CMK (cell line): Measurements from ENCODE around the gene ADGRL2.

ENCODE experiments used
- DNase-seq: peaks from one replicate; pipeline ENCODE4 v3.0.0-alpha.2; 2010; ENCODE audit warnings: low read depth

The ADGRL2 gene

DNA sequence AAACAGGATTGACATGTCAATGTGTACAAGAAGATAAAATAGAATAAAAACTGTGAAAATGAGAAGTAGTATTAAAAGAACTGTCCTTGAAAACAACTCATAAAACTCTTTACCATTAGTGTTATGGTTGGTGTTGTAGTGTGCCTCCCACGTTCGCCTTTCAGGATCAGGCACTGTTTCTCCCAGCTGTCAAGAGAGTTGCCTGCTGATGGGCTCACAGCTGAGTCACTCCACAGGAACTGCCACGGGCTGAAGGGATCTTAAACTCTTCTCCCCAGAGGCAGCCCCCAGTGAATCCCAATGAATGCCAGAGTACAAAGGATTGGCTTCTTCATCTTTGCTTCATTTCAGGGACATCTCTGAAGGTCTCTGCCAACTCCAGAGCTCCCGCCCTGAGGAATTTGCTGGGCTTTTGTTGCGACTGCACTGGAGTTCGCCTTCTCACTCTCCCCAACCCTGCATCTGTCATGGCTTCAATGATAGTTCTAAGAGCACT, 119.6 kb downstream of the ADGRL2 start:
- DNase-seq, result no peak

DNA sequence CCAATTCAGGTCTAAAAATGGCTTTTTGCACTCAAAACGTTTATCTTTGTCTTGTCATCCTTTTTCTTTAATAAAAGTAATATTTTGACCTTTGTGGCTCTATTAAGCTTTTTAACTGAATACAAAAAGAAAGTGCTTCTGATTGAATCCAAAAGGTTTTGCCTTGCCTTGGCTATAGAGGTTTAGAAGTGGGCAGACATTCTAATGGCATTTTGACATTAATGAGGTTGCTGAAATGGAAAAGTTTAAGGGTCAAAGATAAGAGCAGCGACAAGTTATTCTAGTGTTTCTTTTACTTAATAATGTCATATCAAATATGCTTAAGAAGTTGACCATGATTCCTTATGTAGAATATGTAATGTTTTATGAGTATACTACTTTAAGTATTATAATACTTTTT, 120.2 kb downstream of the ADGRL2 start:
- DNase-seq, result no peak

DNA sequence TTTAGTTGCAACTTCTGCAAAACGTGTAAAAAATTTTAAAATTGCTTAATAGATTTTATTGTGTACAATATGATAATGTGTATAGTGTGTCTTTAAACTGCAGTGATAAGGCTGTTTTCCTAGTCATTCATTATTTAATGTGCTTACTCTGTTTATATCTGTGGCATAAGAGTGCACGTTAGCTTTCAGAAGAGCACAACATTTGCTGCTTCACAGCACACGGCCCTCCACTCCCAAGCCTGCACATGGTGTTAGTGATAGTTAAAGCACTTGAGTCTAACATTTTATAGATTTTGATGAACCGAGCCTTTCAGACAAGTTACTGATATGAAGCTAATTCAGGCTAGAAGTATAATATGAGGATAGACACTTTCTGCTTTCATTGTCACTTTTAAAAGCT, 120.6 kb downstream of the ADGRL2 start:
- DNase-seq, result no peak

DNA sequence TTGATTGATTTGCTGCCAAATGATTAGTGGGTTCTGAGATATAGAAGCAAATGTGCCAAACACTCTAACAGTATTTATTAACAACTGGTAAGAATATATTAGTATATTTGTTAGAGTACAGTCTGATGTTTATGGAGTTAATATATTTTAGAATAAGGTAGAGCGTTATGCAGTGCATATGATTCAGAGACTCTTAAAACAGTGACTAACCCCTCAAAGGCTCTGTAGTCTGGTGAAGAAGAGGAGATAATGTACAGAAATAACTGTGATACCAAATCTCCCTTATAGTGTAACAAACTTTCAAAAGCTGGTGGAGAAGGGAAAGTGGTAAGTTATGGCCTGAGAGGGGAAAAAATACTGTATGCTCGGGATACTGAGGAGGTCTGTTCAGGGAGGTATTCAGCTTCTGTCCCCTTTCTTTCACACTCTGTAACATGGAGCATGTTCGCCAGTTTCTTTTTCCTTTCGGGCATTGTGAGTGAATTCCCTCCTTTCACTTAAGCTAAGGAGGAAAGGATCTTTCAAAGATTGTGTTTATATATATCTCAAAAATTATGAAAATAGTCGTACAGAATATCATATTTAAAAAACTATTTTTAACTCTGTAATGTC, 121.2 kb downstream of the ADGRL2 start:
- DNase-seq, result no peak

DNA sequence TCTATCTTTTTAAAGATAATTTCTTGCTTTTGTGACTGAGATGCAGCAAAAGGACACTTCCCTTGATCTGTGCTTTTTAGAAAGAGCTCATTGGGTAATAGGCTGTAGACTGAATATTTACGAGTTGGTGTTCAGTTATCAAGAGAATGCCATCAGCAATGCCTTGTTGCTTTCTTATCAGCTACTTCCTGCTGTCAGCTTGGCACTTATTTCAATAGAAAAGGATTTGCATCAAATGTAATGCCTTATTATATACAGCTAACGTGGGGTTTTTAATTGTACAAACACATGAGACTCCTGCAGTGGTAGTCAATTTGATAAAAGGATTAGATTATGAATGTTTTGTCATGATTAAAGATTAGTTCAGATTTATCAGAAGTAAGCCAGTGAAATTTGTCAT, 122.2 kb downstream of the ADGRL2 start:
- DNase-seq, result no peak

DNA sequence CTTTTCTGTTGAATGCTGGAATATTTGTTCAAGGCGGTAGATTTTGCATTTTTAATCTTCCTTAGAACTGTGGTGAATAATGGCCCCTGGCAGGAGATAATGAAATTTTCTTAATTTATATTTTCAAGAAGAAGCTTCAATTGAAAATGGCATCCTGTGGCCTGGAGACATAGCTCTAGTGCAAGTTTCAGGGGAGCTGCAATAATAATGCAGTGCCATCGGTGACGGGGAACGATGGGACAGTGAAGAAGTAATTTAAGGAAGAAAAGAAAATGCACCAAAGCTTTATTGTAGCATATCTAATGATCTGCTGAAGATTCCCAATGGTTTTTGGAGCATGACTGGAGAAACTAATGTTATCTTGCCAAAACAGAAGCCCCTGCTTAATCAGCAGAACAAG, 128.4 kb downstream of the ADGRL2 start:
- no peak for DNase-seq

DNA sequence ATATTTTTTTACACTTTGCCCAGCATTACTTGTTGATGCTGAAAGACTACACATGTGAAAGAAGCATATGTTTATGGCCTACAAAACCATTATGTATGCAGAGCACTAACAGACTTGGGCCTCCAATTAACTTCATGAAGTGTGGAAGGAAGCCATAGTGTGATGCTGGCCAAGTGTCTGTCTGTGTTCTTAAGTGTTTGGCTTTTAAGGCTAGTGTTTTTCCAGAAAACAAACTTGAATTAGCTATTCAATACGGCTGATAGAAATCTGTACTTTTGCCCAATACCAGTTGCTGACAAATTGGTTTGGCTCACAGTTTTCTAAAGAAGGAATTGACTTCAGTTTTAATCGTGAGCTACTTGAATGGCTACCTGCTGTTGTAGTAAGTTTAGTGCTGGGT, 136.1 kb downstream of the ADGRL2 start:
- no peak for DNase-seq

DNA sequence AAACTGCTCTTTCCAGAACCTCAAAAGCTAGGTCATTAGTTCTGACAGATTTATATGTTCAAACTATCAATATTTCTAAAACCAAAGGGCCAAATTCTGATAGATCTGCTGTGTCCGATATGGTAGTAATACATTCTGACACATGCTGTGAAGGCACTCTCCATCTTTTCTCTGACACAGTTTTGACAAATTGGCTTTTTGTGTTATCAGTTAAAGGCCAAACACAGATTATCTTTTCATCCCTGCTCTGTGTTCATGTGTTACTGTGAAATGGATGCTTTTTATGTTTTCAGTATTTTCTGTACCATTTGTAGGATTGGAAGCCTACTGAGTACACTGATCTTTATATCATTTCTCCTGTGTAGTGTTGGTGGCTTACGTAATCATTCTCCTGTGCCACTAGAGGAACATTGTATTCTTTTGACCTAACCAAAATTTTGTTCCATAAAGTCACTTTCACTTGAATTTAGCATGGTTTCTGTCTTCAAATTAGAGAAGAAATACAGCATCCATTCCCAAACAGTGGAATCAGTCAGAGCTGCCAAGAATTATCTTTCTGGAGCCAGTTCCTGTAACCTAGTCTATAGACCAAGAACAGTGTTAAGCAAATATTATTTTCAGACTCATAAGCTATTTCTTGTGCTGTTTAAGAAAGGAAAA, 137.2 kb downstream of the ADGRL2 start:
- no peak for DNase-seq

DNA sequence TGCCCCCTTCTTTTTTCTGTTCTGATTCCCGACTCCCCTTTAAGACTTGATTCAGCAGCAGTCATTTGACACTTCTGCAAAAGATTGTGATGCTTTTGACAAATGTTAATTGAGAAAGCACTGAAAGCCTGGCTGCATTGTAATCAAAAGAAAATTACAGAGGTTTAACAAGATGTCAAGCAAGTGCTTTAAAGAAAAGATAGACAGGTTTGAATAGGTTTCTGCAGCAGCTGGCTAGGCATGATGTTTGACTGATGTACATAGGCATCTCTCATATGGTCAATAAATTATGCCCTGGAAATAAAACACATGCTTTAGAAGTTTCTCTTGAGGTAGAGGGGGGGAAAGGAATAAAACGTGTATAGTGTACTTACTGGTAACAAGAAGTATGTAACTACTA, 147.8 kb downstream of the ADGRL2 start:
- no peak for DNase-seq

DNA sequence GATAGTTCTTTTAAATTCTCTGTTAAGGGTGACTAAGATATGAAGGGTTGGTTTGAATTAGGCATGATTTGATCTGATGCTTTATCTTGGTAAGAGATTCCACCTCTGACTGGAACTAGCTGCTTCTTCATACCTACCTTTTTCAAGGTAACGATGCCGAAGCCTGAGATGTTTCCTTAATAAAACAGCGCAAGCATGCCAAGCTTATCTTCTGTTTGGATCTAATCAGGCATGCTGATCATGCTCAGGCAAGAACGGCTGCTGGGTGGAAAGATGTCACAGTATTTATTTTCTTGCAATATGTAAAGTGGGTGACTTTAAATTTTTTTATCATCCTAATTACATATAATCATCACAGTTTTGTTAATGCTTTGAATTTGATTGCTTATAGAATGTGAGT, 148.7 kb downstream of the ADGRL2 start:
- no peak for DNase-seq

DNA sequence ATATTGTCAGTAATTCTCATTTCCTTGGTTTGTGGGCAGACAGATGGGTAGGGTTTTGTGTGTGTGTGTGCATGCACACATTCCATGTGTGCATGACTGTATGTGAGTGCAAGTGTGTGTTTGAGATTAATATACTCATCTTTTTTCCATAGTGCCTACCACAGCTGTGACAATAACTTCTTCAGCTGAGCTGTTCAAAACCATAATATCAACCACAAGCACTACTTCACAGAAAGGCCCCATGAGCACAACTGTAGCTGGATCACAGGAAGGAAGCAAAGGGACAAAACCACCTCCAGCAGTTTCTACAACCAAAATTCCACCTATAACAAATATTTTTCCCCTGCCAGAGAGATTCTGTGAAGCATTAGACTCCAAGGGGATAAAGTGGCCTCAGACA, 149.3 kb downstream of the ADGRL2 start:
- DNase-seq, result no peak

DNA sequence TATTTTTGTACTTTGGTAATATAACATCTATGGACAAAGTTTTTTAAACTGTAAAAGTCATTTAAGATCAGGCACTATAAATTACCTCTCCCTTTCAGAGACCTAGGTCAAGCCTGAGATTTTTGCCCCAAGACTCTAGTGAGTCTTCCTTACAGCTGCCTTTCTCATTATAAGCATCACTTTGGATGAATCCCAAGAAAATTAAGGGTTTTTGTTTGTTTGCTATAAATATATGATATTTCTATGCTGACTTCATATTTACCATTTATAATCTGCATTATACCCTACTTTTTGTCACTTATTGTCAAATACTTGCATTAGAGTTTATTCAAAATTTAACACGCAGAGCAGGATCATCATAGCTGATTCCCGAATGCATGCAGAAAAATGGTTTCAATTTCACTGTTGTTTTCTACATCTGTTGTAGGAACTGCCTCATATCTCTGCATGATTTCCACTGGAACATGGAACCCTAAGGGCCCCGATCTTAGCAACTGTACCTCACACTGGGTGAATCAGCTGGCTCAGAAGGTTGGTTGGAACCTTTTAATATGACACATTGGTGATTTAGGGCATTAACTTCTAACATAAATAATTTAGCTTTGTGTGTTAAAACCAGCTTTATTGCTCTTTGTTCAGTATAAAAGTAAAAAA, 150.0 kb downstream of the ADGRL2 start:
- DNase-seq, result no peak

DNA sequence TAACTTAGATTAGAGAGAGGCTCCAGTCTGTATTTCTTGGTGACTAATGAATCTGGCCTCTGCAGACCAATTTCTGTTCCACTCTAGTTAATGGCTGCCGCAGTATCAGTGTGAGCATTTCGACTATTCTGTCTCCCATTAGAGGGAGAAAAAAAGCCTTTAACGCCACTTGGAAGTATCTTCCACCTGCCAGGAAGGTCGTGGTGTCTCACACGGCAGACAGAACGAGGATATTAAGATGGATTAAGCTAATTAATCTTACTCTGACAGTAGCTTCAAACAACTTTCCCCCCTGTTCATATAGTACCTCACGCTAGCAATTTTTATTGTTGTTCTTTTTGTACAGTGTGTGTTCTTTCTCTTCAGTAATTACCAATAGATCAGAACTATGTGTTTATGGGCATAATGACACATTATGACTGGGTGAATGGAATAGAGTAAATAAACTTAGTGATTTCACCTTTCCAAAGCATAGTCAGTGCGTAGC, 153.8 kb downstream of the ADGRL2 start:
- DNase-seq, result no peak

DNA sequence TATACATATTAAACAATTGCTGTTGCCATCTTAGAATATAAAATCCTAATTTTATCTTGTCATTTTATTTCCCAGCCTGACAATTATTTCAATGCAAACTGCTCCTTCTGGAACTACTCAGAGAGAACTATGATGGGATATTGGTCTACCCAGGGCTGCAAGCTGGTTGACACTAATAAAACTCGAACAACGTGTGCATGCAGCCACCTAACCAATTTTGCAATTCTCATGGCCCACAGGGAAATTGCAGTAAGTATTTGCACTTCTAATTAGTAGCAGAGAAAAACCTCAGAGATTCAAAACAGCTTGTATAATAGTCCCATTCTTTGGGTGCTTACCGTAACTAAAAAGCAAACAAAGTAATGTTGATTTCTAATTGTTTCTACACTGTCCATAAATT, 167.2 kb downstream of the ADGRL2 start:
- DNase-seq, result no peak

DNA sequence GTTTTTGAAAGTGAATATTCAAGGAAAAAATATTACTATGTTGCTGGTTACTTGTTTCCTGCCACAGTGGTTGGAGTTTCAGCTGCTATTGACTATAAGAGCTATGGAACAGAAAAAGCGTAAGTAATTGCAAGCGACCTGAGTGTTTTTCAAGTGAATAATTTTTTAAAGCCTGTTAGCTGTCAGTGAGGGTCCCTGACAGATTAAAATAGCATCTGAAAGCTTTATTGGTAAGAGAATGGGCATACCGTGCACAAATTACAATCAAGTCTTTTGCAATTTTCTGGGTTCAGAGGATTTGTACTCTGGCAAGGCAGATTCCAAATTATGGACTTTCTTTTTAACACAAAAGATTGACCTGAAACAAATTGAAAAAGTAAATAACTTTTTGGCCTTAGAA, 169.7 kb downstream of the ADGRL2 start:
- DNase-seq, result no peak

DNA sequence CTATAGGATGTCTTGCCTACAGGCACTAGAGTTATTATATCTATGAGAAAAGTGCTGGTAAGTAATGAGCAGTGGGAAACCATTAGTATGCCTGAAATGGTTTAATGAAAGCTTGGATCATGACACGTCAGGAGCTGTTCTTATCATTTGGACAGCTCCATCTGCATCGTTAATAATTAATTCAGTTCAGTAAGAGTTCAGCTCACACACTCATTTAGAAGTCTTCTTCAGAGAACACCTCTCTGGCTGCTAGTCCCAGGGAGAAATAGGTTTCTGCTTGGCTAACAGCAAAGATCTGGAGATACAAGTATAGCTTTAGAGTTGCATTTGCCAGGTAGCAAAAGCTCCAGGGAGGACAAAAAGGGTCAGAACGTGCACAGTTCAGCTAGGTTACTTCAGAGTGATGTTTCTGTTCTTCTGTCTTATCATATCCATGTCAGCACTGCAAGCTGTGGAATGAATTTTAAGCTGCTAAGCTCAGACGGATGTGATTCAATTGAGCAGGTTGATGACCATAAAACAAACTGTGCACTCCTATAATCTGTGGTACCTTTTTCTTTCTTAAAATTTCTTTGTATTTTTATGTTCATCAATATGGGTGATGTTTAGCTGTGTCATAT, 173.6 kb downstream of the ADGRL2 start:
- no peak for DNase-seq

DNA sequence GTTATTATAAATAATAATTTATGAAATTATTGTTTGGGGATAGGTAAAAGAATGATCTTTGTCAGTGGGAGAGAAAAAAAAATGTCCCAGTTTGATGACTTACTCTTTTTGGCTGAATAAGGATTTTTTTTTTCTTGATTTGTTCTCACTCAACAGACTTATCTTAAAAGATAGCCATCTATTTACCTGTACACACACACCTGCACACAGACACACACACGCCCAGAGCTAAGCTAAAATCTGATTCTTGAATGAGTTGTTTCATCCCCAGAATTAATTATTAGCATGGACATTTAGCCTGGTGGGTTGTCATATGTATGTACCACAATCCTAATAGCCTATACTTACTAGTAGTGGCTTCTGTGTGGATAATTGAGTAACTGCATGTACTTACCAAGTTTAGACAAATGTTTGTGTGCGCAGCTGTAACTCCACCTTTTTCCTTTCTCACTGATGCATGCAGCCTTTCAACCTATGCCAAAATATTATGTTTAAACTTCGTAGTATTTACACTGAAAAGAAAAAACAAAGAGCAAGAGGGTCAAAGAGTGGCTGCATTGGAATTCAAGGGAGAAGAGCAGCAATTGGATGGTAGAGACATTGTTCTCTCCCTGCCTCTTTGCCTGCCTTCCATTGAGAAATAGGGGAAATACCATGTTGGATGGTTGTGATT, 174.3 kb downstream of the ADGRL2 start:
- no peak for DNase-seq

DNA sequence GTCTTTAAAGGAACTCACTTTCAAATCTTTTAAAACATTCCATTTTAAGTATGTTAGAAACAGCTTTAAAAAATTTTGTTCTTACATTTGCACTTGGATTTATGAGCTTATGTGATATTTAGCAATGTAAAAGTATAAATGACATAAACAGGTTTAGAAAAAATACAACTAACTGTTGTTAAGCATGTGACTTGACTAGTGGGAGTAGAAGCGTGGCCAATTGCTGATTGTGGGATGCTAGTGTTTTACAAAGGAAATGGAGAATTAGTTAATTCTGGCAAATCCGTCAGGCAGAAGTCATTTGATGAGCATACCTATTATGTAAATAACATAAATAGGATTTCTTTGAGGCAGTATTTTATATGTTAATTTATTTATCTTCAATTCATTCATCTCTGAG, 175.8 kb downstream of the ADGRL2 start:
- DNase-seq, result no peak

DNA sequence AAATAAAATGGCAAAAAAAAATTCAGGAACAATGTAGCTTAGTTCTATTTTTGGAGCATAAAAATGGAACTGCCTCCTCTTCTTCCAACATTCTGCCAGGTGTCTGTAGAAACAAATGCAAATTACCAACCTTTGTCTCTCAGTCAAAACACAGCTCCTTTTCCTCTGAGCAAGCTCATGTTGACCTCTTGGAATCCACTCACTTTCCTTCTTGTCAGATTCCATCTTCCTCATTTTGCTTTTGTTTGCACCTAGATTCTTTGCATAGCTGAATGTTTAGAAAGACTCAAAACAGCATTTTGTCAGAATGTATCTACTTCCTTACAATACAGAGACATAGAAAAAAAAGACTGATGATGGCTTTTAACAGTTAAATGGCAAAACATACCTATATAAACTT, 178.2 kb downstream of the ADGRL2 start:
- no peak for DNase-seq

DNA sequence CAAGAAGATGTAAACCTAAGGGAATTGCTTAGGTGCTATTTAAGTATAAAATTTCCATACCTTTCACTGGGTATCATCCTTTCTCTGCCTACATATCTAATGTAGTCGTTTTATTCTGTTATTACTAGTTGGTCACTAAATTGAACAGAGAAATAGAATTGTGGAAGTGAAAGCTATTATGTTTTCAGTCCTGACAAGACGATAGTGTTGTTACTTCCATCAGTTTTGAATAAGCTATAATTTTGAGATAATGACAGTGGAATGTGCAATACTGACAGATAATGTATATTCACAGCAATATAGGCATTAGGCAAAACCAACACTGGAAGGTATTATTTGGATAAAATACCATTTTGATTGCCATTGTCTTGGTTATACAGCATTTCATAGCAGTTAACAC, 181.8 kb downstream of the ADGRL2 start:
- no peak for DNase-seq

DNA sequence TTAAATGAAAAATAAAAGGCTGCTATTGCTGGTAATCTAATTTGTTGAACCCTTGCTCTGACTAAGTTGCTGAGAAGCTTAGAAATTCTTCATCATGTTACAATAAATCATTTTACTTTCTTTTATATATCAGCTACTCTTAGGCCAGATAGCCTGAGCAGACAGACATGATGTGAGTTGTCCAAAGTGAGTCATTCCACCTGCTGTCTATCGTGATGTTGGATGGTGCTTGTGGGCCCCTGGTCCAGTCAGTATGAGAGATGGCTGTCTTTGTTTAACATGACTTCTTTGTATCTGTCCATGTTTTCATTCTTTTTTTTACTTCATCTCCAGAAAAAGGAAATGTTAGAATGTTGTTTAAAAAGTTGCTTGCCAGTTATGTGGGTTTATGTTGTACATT, 188.8 kb downstream of the ADGRL2 start:
- DNase-seq, result no peak

DNA sequence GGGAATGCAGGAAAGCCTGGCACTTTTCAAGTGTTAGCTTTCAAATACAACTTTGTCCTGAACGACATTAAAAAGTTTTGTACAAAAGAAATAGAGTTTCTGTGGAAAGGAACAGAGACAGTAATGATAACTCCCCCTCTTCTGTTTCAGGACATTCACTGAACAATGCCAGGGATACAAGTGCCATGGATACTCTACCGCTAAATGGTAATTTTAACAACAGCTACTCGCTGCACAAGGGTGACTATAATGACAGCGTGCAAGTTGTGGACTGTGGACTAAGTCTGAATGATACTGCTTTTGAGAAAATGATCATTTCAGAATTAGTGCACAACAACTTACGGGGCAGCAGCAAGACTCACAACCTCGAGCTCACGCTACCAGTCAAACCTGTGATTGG, 189.5 kb downstream of the ADGRL2 start:
- no peak for DNase-seq
